Mucosa of descending colon (tissue), 3 donors: Measurements from ENCODE around the gene DNAJC8. TPM values are rescaled to one million over a fixed set of nuclear protein-coding genes. Genes with fewer than 3 reads are reported as not detected.

Source experiments
- ATAC-seq: fragments of 200-7000 bp; cut with Tn5 transposase; one replicate; pipeline ENCODE4 v1.9.1; 2020; ENCODE audit warnings: mild to moderate bottlenecking, moderate library complexity
- DNase-seq, 3 donors: peaks; one replicate each; pipeline ENCODE4 v3.0.0-alpha.2; 2020
- H3K36me3 ChIP-seq: fragments of 200-600 bp; one replicate; pipeline ENCODE4 v1.8.0; 2021; ENCODE audit warnings: low read depth, mild to moderate bottlenecking
- H3K4me1 ChIP-seq: fragments of 200-600 bp; one replicate; pipeline ENCODE4 v1.8.0; 2021; ENCODE audit warnings: low read depth, mild to moderate bottlenecking
- H3K4me3 ChIP-seq: fragments of 200-600 bp; one replicate; pipeline ENCODE4 v1.8.0; 2021; ENCODE audit warnings: mild to moderate bottlenecking
- H3K9me3 ChIP-seq: fragments of 200-600 bp; one replicate; pipeline ENCODE4 v1.8.0; 2021; ENCODE audit warnings: mild to moderate bottlenecking
- CTCF ChIP-seq: fragments of 200-600 bp; IDR thresholded peaks from one replicate; pipeline ENCODE4 v1.8.0; 2022; ENCODE audit warnings: antibody characterized with exemption, mild to moderate bottlenecking
- intact Hi-C, 2 donors: fragments of 100-400 bp; cut with DNase I in 1 of 2; cut with micrococcal nuclease in 1 of 2; formaldehyde crosslinking; loops; one replicate each; pipeline versions ENCODE4 v1.11.0 to v1.11.1; 2022; cut with DNase I, micrococcal nuclease
- total RNA-seq, 3 donors: library from RNA; stranded (reverse); fragmentation: NEBNext Ultra II Directional in 2 of 3; extraction: Animal tissue kit (Norgen Biotek cat#: 25700) in 2 of 3; gene quantifications; one replicate each; pipeline versions ENCODE4 v1.2.1 to v1.2.4, GENCODE V29; 2021 to 2023
- donor health status: DM: no; HTN: no; CAD: no; lungs with moderate emphysema.
- donor health status: DM: no; HTN: no; CAD: no.
- donor health status: DM: no; HTN: yes; CAD: no.

The DNAJC8 gene
- total RNA-seq, 3 donors from 2014 or later, result 41.6 to 76.7 (median 56.7) TPM

GRCh38 chr1:28249013-28249865 lies 16.4 kb upstream of the DNAJC8 start:
- ATAC-seq (peak; percentile 20), DNase-seq (peak in 1 of 3 donors; percentile 35)
- H3K4me3 ChIP-seq, result no peak overlapping the region
- intact Hi-C loops, result no loop called here
- peaks cover 39% of the 10 kb centered on the region for H3K4me1 ChIP-seq
- H3K9me3 ChIP-seq, result peaks cover 2% of the 10 kb centered on the region
- H3K36me3 ChIP-seq, result peaks cover 3% of the 10 kb centered on the region
- no peak for TF ChIP-seq CTCF

GRCh38 chr1:28248273-28249012 lies 15.6 kb upstream of the DNAJC8 start:
- TF ChIP-seq CTCF, result peak; percentile 74
- Histone ChIP-seq H3K4me1 (peaks cover 45% of the 10 kb centered on the region), H3K36me3 (peaks cover 3% of the 10 kb centered on the region), H3K9me3 (peaks cover 2% of the 10 kb centered on the region), H3K4me3 (peak overlapping the region; percentile 4)
- ATAC-seq (peak; percentile 63), DNase-seq (peak; percentile 78 to 92 (median 85))
- intact Hi-C loops, result no loop called here

- peaks cover 52% of the 10 kb centered on the region for H3K4me1 ChIP-seq
- H3K4me3 ChIP-seq, result no peak overlapping the region
- no peak for TF ChIP-seq CTCF
- no peak for DNase-seq
- intact Hi-C loops, result no loop called here
- ATAC-seq, result no peak
- peaks cover 3% of the 10 kb centered on the region for H3K36me3 ChIP-seq
- peaks cover 2% of the 10 kb centered on the region for H3K9me3 ChIP-seq
Observed at GRCh38 chr1:28247612-28248272, 14.9 kb upstream of the DNAJC8 start.

- peaks cover 3% of the 10 kb centered on the region for H3K36me3 ChIP-seq
- peak overlapping the region; percentile 46 for H3K4me3 ChIP-seq
- TF ChIP-seq CTCF, result no peak
- DNase-seq, result peak in 1 of 3 donors; percentile 66
- peaks cover 2% of the 10 kb centered on the region for H3K9me3 ChIP-seq
- intact Hi-C loops, result no loop called here
- H3K4me1 ChIP-seq, result peaks cover 56% of the 10 kb centered on the region
- ATAC-seq, result peak; percentile 37
Observed at GRCh38 chr1:28246427-28246832, 13.6 kb upstream of the DNAJC8 start.

- intact Hi-C loops, result no loop called here
- Histone ChIP-seq H3K36me3 (peaks cover 3% of the 10 kb centered on the region), H3K4me3 (no peak overlapping the region), H3K9me3 (peaks cover 2% of the 10 kb centered on the region), H3K4me1 (peaks cover 49% of the 10 kb centered on the region)
- no peak for TF ChIP-seq CTCF
- no peak for DNase-seq
- no peak for ATAC-seq
Observed at GRCh38 chr1:28244549-28245251, 11.9 kb upstream of the DNAJC8 start.
